Hematopoietic multipotent progenitor cell treated with erythropoietin and hydrocortisone succinate and interleukin-3 and kit ligand, for 17 days (in vitro differentiated cells): ENCODE data around the gene PCF11.
"Not testable (repeated sequence)": the region's sequence is repeated elsewhere in the genome, so short reads cannot be mapped to it uniquely, and the experiment has no call there.

Experiments used
- DNase-seq: peaks from one replicate; pipeline ENCODE4 v3.0.0-alpha.2; 2015; ENCODE audit warnings: low spot score

PCF11 gene, protein sequence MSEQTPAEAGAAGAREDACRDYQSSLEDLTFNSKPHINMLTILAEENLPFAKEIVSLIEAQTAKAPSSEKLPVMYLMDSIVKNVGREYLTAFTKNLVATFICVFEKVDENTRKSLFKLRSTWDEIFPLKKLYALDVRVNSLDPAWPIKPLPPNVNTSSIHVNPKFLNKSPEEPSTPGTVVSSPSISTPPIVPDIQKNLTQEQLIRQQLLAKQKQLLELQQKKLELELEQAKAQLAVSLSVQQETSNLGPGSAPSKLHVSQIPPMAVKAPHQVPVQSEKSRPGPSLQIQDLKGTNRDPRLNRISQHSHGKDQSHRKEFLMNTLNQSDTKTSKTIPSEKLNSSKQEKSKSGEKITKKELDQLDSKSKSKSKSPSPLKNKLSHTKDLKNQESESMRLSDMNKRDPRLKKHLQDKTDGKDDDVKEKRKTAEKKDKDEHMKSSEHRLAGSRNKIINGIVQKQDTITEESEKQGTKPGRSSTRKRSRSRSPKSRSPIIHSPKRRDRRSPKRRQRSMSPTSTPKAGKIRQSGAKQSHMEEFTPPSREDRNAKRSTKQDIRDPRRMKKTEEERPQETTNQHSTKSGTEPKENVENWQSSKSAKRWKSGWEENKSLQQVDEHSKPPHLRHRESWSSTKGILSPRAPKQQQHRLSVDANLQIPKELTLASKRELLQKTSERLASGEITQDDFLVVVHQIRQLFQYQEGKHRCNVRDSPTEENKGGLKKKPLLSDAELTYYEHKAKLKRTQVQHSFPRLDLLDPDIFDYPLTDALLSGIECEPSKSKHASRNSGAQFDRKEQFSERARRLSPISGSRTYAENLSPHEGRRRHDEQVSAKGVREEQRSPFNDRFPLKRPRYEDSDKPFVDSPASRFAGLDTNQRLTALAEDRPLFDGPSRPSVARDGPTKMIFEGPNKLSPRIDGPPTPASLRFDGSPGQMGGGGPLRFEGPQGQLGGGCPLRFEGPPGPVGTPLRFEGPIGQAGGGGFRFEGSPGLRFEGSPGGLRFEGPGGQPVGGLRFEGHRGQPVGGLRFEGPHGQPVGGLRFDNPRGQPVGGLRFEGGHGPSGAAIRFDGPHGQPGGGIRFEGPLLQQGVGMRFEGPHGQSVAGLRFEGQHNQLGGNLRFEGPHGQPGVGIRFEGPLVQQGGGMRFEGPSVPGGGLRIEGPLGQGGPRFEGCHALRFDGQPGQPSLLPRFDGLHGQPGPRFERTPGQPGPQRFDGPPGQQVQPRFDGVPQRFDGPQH (N-terminal part only)

GRCh38 chr11:83156996-83157593, at the start of gene PCF11:
Gene PCF11, plus strand, starts transcription at chr11:83157131. Its CDS starts 309 bp downstream, at chr11:83157440.
- no peak for DNase-seq

DNA sequence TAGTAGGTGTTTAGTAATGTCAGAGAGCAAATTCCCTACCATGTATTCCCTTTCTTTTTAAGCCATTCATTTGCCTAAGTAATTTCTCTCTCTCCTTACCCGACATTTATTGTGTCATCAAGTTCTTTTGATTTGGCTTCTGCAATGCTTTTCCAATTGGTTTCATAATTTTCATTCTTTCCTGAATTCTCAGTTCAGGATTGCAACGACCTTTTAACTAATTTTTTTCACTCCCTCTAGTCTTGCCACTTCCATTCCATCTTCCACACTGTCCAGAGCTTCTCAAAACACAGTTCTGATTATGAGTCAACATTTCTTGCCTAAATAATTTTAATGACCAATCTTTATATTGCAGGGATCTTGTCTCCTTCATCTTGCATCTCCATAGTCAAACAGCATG, 44.0 kb upstream of the PCF11 start:
- DNase-seq = no peak

GRCh38 chr11:83115026-83115425, 41.9 kb upstream of the PCF11 start:
- no peak for DNase-seq

GRCh38 chr11:83115551-83115950, 41.4 kb upstream of the PCF11 start:
- no peak for DNase-seq

- no peak for DNase-seq
These were observed 40.8 kb upstream of the PCF11 start for GRCh38 chr11:83116015-83116641.

DNA sequence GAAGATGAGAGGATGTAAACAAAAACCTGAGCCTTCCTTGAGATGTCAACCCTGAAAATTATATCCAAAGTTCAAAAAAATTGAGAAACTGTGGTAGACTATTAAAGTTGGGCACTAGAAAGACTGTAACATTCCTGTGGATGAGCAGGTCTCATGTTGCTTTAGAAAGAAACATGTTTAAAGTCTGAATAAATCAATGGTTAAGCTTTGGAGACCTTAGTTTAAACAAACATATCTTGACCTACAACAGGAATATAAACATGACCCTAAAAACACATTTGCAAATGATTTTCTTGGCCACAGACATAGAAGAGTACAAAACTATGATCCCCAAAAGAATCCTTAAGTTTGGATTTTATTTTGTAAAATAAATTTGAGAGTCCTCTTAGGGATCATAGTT, 38.1 kb upstream of the PCF11 start:
- no peak for DNase-seq

GRCh38 chr11:83119216-83119615, 37.7 kb upstream of the PCF11 start:
- DNase-seq = no peak

GRCh38 chr11:83120327-83120726, 36.6 kb upstream of the PCF11 start:
- no peak for DNase-seq

GRCh38 chr11:83122050-83122449, 34.9 kb upstream of the PCF11 start:
- no peak for DNase-seq

DNA sequence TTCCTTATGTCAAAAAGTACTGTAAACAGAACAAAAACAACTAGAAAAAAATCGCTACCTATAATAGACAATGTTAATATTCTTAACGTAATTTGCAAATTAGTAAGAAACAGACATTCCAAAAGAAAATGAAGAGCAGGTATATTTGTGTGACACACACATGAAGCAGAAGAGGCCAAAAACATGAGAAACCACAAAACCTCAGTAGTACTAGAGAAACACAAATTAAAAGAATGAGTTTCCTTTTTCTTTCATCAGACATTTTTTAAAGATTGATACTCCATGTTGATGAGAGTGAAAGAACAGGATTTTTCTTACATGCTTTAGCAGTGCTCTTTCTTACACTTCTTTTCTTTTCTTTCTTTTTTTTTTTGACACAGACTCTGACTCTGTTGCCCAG, 34.2 kb upstream of the PCF11 start:
- DNase-seq = no peak

DNA sequence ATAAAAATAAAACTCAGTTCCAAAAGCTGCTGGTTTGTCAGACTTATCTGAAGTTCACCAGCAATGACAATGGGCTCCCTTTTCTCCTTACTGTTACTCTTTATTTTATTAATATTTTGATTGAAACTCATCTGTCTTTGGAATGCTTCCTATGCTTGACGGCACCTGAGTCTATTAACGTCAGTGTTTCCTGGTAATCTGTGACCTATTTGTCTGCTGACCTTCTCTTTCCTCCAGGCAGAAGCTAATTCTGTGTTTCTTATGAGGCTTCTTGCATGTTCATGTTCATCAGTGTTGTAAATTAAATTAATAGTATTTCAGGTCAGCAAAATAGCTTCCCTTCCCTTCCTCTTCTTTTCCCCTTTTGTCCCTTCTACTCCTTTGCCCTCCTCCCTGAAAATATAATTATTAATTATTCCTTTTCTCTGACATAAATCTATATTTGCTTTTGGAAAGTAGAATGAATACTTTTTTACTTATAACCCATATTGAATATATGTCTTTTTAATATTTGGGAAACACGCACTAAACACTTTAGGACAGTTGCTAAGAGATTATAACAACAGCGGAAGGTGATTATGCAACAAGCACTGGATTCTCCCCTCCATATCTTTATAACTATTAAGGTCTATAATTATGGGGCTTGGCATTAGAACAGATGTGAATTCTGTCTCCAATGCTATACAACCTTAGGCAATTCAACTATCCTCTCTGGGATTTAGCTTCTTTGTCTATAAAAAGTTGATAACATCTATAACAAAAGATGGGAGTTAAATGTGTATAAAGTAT, 32.1 kb upstream of the PCF11 start:
- no peak for DNase-seq

DNA sequence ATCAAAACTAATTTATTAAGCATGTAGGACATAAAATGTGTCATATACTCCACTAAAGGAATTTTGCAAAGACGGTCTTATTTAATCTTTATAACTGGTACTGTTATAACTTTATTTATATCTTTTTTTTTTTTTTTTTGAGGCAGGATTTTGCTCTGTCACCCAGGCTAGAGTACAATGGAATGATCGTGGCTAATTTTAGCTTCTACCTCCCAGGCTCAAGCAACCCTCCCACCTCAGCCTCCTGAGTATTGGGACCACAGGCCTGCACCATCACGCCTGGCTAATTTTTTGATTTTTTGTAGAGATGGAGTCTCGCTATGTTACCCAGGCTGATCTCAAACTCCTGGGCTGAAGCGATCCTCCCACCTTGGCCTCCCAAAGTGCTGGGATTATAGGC, 31.4 kb upstream of the PCF11 start:
- DNase-seq = no peak

DNA sequence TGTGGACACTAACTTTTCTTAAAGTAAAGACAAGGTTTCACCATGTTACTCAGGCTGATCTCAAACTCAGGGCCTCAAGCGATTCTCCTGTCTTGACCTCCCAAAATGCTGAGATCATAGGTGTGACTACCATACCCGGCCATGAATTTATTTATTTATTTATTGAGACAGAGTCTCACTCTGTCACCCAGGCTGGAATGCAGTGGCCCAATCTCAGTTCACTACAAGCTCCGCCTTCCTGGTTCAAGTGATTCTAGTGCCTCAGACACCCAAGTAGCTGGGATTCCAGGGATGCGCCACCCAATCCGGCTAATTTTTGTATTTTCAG, 29.7 kb upstream of the PCF11 start:
- DNase-seq = no peak

GRCh38 chr11:83132191-83132590, 24.7 kb upstream of the PCF11 start:
- no peak for DNase-seq

DNA sequence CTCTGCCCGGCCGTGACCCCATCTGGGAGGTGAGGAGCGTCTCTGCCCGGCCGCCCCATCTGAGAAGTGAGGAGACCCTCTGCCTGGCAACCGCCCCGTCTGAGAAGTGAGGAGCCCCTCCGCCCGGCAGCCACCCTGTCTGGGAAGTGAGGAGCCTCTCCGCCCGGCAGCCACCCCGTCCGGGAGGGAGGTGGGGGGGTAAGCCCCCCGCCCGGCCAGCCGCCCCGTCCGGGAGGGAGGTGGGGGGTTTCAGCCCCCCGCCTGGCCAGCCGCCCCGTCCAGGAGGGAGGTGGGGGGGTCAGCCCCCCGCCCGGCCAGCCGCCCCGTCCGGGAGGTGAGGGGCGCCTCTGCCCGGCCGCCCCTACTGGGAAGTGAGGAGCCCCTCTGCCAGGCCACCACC, 23.7 kb upstream of the PCF11 start:
- DNase-seq = not testable (repeated sequence)

DNA sequence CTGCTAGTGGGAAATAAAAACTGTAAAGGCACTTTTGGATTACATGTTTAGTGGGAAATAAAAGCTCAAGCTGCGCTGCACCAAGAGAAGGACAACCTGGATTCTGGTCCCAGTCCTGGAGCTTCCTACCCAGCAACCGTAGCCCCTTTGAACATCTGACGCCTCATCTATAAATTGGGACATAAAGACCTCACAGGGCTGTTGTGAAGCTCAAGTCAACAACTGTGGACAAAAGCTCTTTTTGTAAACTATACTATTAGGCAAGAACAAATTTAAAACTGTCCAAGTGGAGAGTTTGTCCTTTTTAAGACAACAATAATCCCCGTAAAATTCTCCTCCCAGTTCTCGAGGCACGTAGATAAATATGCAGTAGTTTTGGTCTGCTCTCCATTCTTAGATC, 17.6 kb upstream of the PCF11 start:
- no peak for DNase-seq

DNA sequence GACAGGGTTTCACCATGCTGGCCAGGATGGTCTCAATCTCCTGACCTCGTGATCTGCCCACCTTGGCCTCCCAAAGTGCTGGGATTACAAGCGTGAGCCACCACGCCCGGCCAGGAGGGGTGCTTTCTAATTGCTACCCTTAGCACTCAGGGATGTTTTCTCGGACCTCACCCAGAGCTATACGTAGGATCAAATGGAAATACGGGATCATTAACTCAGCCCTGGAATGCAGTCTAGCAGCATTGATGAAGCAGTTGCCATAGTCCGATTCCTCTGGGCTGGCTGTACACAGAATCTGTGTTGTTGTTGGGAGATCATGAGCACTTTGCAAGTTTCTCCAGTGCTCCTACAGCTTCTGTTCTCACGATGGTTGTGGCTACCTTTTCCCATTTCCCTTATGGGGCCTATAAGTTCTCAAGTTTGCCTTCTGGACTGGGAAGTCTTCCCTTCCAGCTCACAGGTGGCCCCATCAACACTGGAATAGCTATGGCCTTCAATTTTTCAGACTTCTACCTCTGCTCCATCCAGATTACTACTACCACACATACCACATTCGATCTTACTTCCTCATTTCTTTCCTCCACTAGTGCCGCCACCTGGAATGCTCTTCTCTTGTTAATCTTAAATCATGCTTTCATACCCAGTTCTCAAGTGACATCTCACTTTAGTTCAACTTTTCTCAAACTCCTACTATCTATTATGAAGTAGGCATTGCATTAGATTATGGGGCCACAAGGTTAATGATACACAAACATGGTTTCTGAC, 16.1 kb upstream of the PCF11 start:
- DNase-seq = no peak

DNA sequence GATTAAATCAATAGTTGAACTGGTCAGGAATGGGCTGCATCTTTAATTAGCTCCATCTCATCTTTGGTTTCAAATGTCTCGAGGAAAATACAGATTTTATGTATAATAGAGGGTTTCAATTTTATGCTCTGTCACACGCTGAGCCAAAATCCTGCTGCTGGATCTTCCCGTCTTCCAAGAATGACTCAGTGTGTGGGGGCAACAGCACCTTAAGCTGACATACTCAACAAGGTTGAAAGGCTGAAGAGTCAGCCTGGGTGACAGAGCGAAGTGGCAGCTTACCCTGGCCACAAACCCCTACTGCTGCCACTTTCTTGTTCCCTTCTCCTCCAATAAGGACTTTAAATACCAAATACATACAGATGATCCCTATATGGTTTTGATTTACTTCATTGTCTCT, 9.0 kb upstream of the PCF11 start:
- no peak for DNase-seq

GRCh38 chr11:83150450-83150849, 6.5 kb upstream of the PCF11 start:
- no peak for DNase-seq
